Measurements from ENCODE around the gene ETNK1.
"Not testable (repeated sequence)": the region's sequence is repeated elsewhere in the genome, so short reads cannot be mapped to it uniquely, and the experiment has no call there.

Gene ETNK1

DNA sequence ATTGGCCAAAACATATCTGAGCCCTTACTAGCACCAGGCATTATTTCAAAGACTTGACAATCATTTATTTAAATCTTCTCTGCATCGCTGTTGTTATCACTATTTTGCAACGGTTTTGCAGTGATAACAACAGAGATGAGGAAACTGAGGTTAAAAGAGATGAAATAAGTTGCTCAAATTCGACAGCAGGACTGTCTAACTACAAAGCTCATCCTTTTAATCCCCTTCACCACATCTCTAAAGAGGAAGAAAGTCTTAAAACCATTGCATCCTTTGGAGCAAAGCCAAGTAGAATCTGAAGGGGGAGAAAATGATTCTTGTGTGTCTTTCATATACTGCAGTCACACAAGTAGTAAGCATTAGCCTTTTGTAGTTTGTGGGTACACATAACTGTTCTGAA lies 14.8 kb upstream of the ETNK1 start:
- Histone ChIP-seq H3K9me3 (ENCODE audit: control insufficient read depth, insufficient read depth, low read length) (peaks cover 3% of the 10 kb centered on the region), H3K36me3 (ENCODE audit: control insufficient read depth, insufficient read depth, low read length) (no peaks in the 10 kb centered on the region), H3K4me3 (ENCODE audit: low read depth, low read length) (no peak overlapping the region), H3K9ac (ENCODE audit: low read depth, low read length) (no peak overlapping the region), H3K4me1 (ENCODE audit: control insufficient read depth, insufficient read depth, low read length) (no peaks in the 10 kb centered on the region), H3K27me3 (ENCODE audit: control insufficient read depth, insufficient read depth, low read length) (no peaks in the 10 kb centered on the region)

GRCh38 chr12:22612822-22613221 lies 12.1 kb upstream of the ETNK1 start:
- H3K4me3 ChIP-seq (ENCODE audit: low read depth, low read length); H3K36me3 ChIP-seq (ENCODE audit: control insufficient read depth, insufficient read depth, low read length); H3K9ac ChIP-seq (ENCODE audit: low read depth, low read length); H3K9me3 ChIP-seq (ENCODE audit: control insufficient read depth, insufficient read depth, low read length); H3K27me3 ChIP-seq (ENCODE audit: control insufficient read depth, insufficient read depth, low read length); H3K4me1 ChIP-seq (ENCODE audit: control insufficient read depth, insufficient read depth, low read length): not testable (repeated sequence)

GRCh38 chr12:22615963-22616501 lies 8.9 kb upstream of the ETNK1 start:
- H3K36me3 ChIP-seq (ENCODE audit: control insufficient read depth, insufficient read depth, low read length), result no peaks in the 10 kb centered on the region
- H3K4me3 ChIP-seq (ENCODE audit: low read depth, low read length), result no peak overlapping the region
- H3K9me3 ChIP-seq (ENCODE audit: control insufficient read depth, insufficient read depth, low read length), result peaks cover 7% of the 10 kb centered on the region
- no peak overlapping the region for H3K9ac ChIP-seq (ENCODE audit: low read depth, low read length)
- H3K27me3 ChIP-seq (ENCODE audit: control insufficient read depth, insufficient read depth, low read length), result no peaks in the 10 kb centered on the region
- H3K4me1 ChIP-seq (ENCODE audit: control insufficient read depth, insufficient read depth, low read length), result no peaks in the 10 kb centered on the region

GRCh38 chr12:22617630-22618029 lies 7.3 kb upstream of the ETNK1 start:
- Histone ChIP-seq H3K9ac (ENCODE audit: low read depth, low read length) (no peak overlapping the region), H3K27me3 (ENCODE audit: control insufficient read depth, insufficient read depth, low read length) (no peaks in the 10 kb centered on the region), H3K4me3 (ENCODE audit: low read depth, low read length) (no peak overlapping the region), H3K9me3 (ENCODE audit: control insufficient read depth, insufficient read depth, low read length) (peaks cover 7% of the 10 kb centered on the region), H3K4me1 (ENCODE audit: control insufficient read depth, insufficient read depth, low read length) (no peaks in the 10 kb centered on the region), H3K36me3 (ENCODE audit: control insufficient read depth, insufficient read depth, low read length) (no peaks in the 10 kb centered on the region)

GRCh38 chr12:22624548-22624869 lies 462 bp upstream of the ETNK1 start:
- Histone ChIP-seq H3K9ac (ENCODE audit: low read depth, low read length) (no peak overlapping the region), H3K27me3 (ENCODE audit: control insufficient read depth, insufficient read depth, low read length) (no peaks in the 10 kb centered on the region), H3K4me1 (ENCODE audit: control insufficient read depth, insufficient read depth, low read length) (peaks cover 10% of the 10 kb centered on the region), H3K36me3 (ENCODE audit: control insufficient read depth, insufficient read depth, low read length) (no peaks in the 10 kb centered on the region), H3K4me3 (ENCODE audit: low read depth, low read length) (peak overlapping the region; percentile 91), H3K9me3 (ENCODE audit: control insufficient read depth, insufficient read depth, low read length) (no peaks in the 10 kb centered on the region)

- H3K9ac ChIP-seq (ENCODE audit: low read depth, low read length), result peak overlapping the region; percentile 76
- no peaks in the 10 kb centered on the region for H3K27me3 ChIP-seq (ENCODE audit: control insufficient read depth, insufficient read depth, low read length)
- H3K4me3 ChIP-seq (ENCODE audit: low read depth, low read length), result peak overlapping the region; percentile 91
- H3K4me1 ChIP-seq (ENCODE audit: control insufficient read depth, insufficient read depth, low read length), result peaks cover 12% of the 10 kb centered on the region
- no peaks in the 10 kb centered on the region for H3K9me3 ChIP-seq (ENCODE audit: control insufficient read depth, insufficient read depth, low read length)
- H3K36me3 ChIP-seq (ENCODE audit: control insufficient read depth, insufficient read depth, low read length), result no peaks in the 10 kb centered on the region
Observed at GRCh38 chr12:22625762-22626294, 857 bp downstream of the ETNK1 start.

DNA sequence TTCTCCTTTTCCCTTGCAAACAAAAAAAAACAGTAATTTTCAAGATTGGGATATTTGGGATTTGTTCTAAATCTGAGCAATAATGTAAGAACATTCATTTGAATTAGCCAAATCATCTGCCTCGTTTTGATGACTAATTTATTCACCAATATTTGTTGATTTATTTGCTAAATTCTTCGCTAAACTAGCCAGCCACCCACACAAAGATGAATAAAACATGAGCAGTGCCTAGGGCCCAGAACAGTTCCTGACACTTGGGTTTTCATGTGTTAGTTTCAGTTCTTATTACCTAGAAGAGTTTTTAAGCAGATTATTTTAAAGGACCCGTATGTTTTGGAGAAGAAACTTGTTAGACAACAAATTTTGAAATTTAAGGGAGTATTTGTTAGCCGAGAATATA lies 1.4 kb downstream of the ETNK1 start:
- no peaks in the 10 kb centered on the region for H3K9me3 ChIP-seq (ENCODE audit: control insufficient read depth, insufficient read depth, low read length)
- peak overlapping the region; percentile 76 for H3K9ac ChIP-seq (ENCODE audit: low read depth, low read length)
- no peaks in the 10 kb centered on the region for H3K36me3 ChIP-seq (ENCODE audit: control insufficient read depth, insufficient read depth, low read length)
- peak overlapping the region; percentile 91 for H3K4me3 ChIP-seq (ENCODE audit: low read depth, low read length)
- peaks cover 12% of the 10 kb centered on the region for H3K4me1 ChIP-seq (ENCODE audit: control insufficient read depth, insufficient read depth, low read length)
- no peaks in the 10 kb centered on the region for H3K27me3 ChIP-seq (ENCODE audit: control insufficient read depth, insufficient read depth, low read length)

DNA sequence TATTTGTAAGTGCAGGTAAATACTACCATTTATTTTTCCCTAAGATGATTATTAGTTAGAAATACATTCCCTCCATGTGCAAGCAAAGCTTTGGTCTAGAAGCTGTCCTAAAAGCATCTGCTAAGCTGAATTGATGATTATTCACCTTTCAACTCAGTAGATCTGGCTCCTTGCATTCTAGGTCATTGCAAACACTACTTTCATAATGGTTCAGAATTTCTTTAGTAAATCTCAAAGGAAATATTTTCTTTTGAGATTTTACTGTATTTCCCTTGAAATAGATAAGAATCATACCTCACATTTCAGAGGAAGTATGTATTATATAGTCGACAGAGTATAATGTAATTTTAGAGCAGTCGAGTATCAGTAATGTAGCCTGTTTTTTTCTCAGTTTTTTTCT lies 2.4 kb downstream of the ETNK1 start:
- Histone ChIP-seq H3K36me3 (ENCODE audit: control insufficient read depth, insufficient read depth, low read length) (no peaks in the 10 kb centered on the region), H3K27me3 (ENCODE audit: control insufficient read depth, insufficient read depth, low read length) (no peaks in the 10 kb centered on the region)

GRCh38 chr12:22628228-22628627 lies 3.3 kb downstream of the ETNK1 start:
- no peaks in the 10 kb centered on the region for H3K36me3 ChIP-seq (ENCODE audit: control insufficient read depth, insufficient read depth, low read length)
- peak overlapping the region; percentile 0 for H3K4me3 ChIP-seq (ENCODE audit: low read depth, low read length)
- peaks cover 12% of the 10 kb centered on the region for H3K4me1 ChIP-seq (ENCODE audit: control insufficient read depth, insufficient read depth, low read length)
- H3K27me3 ChIP-seq (ENCODE audit: control insufficient read depth, insufficient read depth, low read length), result no peaks in the 10 kb centered on the region
- no peaks in the 10 kb centered on the region for H3K9me3 ChIP-seq (ENCODE audit: control insufficient read depth, insufficient read depth, low read length)
- H3K9ac ChIP-seq (ENCODE audit: low read depth, low read length), result no peak overlapping the region

More for the DNA sequence above, 2.4 kb downstream of the ETNK1 start:
- H3K9me3 ChIP-seq (ENCODE audit: control insufficient read depth, insufficient read depth, low read length), result no peaks in the 10 kb centered on the region
- H3K4me1 ChIP-seq (ENCODE audit: control insufficient read depth, insufficient read depth, low read length), result peaks cover 12% of the 10 kb centered on the region
- peak overlapping the region; percentile 91 for H3K4me3 ChIP-seq (ENCODE audit: low read depth, low read length)
- peak overlapping the region; percentile 0 for H3K9ac ChIP-seq (ENCODE audit: low read depth, low read length)

DNA sequence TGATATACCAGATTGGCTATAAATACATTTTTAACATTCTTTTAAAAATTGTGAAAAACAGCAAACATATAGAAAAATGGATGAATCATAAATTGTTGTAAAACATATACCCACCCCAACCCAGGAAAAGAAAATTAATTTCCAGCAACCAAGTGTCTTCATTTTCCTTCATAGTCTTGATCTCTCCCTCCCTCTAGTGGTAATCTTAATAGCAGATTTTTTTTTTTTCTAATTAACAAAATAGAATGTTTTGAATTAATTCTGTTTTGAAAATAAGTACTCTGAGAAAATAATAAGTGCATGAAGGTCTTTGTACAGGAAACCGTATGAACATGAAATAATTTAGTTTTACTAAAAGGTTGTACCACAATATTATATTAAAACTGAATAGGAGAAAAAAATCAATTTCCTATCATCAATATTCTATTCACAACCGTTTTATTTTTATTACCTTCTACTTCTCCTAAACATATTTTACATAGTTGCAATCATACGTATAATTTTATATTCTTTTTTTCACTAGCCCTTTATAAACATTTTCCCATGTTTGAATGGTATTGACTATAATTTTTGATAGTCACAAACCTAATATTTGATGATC lies 7.0 kb downstream of the ETNK1 start:
- Histone ChIP-seq H3K9me3 (ENCODE audit: control insufficient read depth, insufficient read depth, low read length) (no peaks in the 10 kb centered on the region), H3K27me3 (ENCODE audit: control insufficient read depth, insufficient read depth, low read length) (no peaks in the 10 kb centered on the region), H3K9ac (ENCODE audit: low read depth, low read length) (no peak overlapping the region), H3K36me3 (ENCODE audit: control insufficient read depth, insufficient read depth, low read length) (no peaks in the 10 kb centered on the region), H3K4me3 (ENCODE audit: low read depth, low read length) (no peak overlapping the region), H3K4me1 (ENCODE audit: control insufficient read depth, insufficient read depth, low read length) (peaks cover 12% of the 10 kb centered on the region)

- Histone ChIP-seq H3K36me3 (ENCODE audit: control insufficient read depth, insufficient read depth, low read length) (no peaks in the 10 kb centered on the region), H3K4me3 (ENCODE audit: low read depth, low read length) (no peak overlapping the region), H3K9ac (ENCODE audit: low read depth, low read length) (no peak overlapping the region), H3K4me1 (ENCODE audit: control insufficient read depth, insufficient read depth, low read length) (peaks cover 2% of the 10 kb centered on the region), H3K27me3 (ENCODE audit: control insufficient read depth, insufficient read depth, low read length) (no peaks in the 10 kb centered on the region), H3K9me3 (ENCODE audit: control insufficient read depth, insufficient read depth, low read length) (no peaks in the 10 kb centered on the region)
Observed at GRCh38 chr12:22634883-22635282, 9.9 kb downstream of the ETNK1 start.

- no peaks in the 10 kb centered on the region for H3K4me1 ChIP-seq (ENCODE audit: control insufficient read depth, insufficient read depth, low read length)
- no peaks in the 10 kb centered on the region for H3K36me3 ChIP-seq (ENCODE audit: control insufficient read depth, insufficient read depth, low read length)
- no peak overlapping the region for H3K4me3 ChIP-seq (ENCODE audit: low read depth, low read length)
- H3K9ac ChIP-seq (ENCODE audit: low read depth, low read length), result no peak overlapping the region
- H3K27me3 ChIP-seq (ENCODE audit: control insufficient read depth, insufficient read depth, low read length), result no peaks in the 10 kb centered on the region
- H3K9me3 ChIP-seq (ENCODE audit: control insufficient read depth, insufficient read depth, low read length), result no peaks in the 10 kb centered on the region
Observed at GRCh38 chr12:22635812-22636211, 10.8 kb downstream of the ETNK1 start.
